ENCODE data around the gene SF1. TPM values are rescaled to one million over a fixed set of nuclear protein-coding genes. Genes with fewer than 3 reads are reported as not detected.

SF1 gene
- total RNA-seq, 1 donor = 114 TPM

GRCh38 chr11:64800303-64801157, 22.2 kb upstream of the SF1 start:
- DNase-seq (ENCODE audit: insufficient read length, low spot score, missing footprints) = no peak
- Histone ChIP-seq H3K4me2 (ENCODE audit: insufficient read depth, low read length) (no peak overlapping the region), H3K4me1 (ENCODE audit: insufficient read depth, low read length) (peaks cover 7% of the 10 kb centered on the region), H4K20me1 (ENCODE audit: insufficient read depth, low read length) (peaks cover 6% of the 10 kb centered on the region), H2AFZ (ENCODE audit: low read length) (no peak overlapping the region), H3K27me3 (ENCODE audit: insufficient read depth, low read length) (no peaks in the 10 kb centered on the region), H3K4me3 (ENCODE audit: insufficient read depth, low read length) (no peak overlapping the region), H3K79me2 (ENCODE audit: insufficient read depth, low read length) (no peaks in the 10 kb centered on the region), H3K9me3 (ENCODE audit: low read depth, low read length) (no peaks in the 10 kb centered on the region), H3K27ac (ENCODE audit: low read depth, low read length) (no peak overlapping the region), H3K36me3 (ENCODE audit: insufficient read depth, low read length) (peaks cover 20% of the 10 kb centered on the region)
- TF ChIP-seq CTCF (IDR thresholded peaks at IDR 0.05; ENCODE audit: extremely low read depth, low read depth, low read length) = no peak

- Histone ChIP-seq H2AFZ (ENCODE audit: low read length) (no peak overlapping the region), H3K4me1 (ENCODE audit: insufficient read depth, low read length) (peaks cover 7% of the 10 kb centered on the region), H3K9me3 (ENCODE audit: low read depth, low read length) (no peaks in the 10 kb centered on the region), H3K4me3 (ENCODE audit: insufficient read depth, low read length) (no peak overlapping the region), H3K79me2 (ENCODE audit: insufficient read depth, low read length) (no peaks in the 10 kb centered on the region), H3K4me2 (ENCODE audit: insufficient read depth, low read length) (no peak overlapping the region), H3K27me3 (ENCODE audit: insufficient read depth, low read length) (no peaks in the 10 kb centered on the region), H3K27ac (ENCODE audit: low read depth, low read length) (no peak overlapping the region), H3K36me3 (ENCODE audit: insufficient read depth, low read length) (peaks cover 12% of the 10 kb centered on the region), H4K20me1 (ENCODE audit: insufficient read depth, low read length) (peaks cover 4% of the 10 kb centered on the region)
- DNase-seq (ENCODE audit: insufficient read length, low spot score, missing footprints) = peak; percentile 78
- TF ChIP-seq CTCF (IDR thresholded peaks at IDR 0.05; ENCODE audit: extremely low read depth, low read depth, low read length) = no peak
Measured at GRCh38 chr11:64799623-64800302, 21.4 kb upstream of the SF1 start.

- DNase-seq (ENCODE audit: insufficient read length, low spot score, missing footprints) = no peak
- H3K36me3 ChIP-seq (ENCODE audit: insufficient read depth, low read length) = peaks cover 9% of the 10 kb centered on the region
Measured at GRCh38 chr11:64799256-64799622, 20.9 kb upstream of the SF1 start.

More at GRCh38 chr11:64799256-64799622, 20.9 kb upstream of the SF1 start:
- Histone ChIP-seq H3K9me3 (ENCODE audit: low read depth, low read length) (no peaks in the 10 kb centered on the region), H2AFZ (ENCODE audit: low read length) (no peak overlapping the region), H3K4me1 (ENCODE audit: insufficient read depth, low read length) (peaks cover 6% of the 10 kb centered on the region), H4K20me1 (ENCODE audit: insufficient read depth, low read length) (peaks cover 3% of the 10 kb centered on the region), H3K27ac (ENCODE audit: low read depth, low read length) (no peak overlapping the region), H3K27me3 (ENCODE audit: insufficient read depth, low read length) (no peaks in the 10 kb centered on the region), H3K4me2 (ENCODE audit: insufficient read depth, low read length) (no peak overlapping the region), H3K79me2 (ENCODE audit: insufficient read depth, low read length) (no peaks in the 10 kb centered on the region), H3K4me3 (ENCODE audit: insufficient read depth, low read length) (no peak overlapping the region)
- TF ChIP-seq CTCF (IDR thresholded peaks at IDR 0.05; ENCODE audit: extremely low read depth, low read depth, low read length) = no peak

All from osteoblast (primary cell).